Measurements from ENCODE around the gene FARP2. TPM values are rescaled to one million over a fixed set of nuclear protein-coding genes. Genes with fewer than 3 reads are reported as not detected.

The FARP2 gene
- total RNA-seq, 1 experiment from 2014 or later, result 32.6 TPM

DNA sequence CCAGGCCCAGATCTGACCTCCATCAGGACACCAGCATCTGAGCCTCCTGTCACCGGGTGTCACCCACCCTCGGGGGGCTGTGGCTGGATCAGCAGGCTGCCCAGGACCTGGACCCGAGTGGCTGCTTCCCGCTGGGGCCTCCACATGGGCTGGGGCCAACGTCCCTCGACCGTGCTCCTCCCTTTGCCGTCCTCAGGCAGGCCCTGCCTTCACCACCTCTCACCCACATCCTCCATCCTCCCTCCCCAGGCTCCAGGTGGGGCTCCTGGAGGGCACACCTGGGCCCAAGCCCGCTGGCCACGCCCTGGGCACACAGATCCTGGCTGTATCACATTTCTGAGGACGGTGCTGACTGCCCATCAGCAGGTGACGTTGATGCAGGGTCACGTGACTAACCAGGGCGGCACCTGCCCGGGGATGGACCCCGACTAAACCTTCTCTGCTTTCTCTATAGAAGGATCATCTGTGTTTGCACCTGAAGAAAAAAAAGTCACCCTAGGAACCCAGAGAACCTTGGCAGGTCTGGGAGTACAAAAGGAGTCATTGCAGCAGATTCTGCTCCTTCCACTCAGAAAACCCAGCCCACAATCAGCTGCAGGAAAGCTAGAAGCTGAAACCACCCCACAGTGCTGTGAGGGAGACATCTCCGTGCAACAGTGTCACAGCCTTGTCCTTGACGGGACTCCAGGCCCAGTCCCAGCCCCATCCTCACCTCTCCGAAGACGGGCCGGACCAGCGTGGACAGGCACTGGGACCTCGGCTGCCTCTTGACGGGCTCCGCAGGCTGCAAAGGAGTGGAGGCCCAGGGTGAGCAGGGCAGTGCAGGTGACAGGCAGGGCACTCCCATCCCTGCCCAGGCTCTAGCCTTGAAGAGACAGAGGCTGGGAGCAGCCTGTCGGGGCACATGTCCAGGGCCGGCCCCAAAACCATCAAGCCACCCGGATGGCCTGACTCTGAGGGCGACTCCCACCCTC is 141.1 kb downstream of the FARP2 start:
- H3K9me3 Mint-ChIP-seq (ENCODE audit: unreplicated experiment), result no peaks in the 10 kb centered on the region
- H3K27ac Mint-ChIP-seq (ENCODE audit: low read depth, unreplicated experiment), result no peak overlapping the region
- H3K4me1 Mint-ChIP-seq (ENCODE audit: insufficient read depth, unreplicated experiment), result no peaks in the 10 kb centered on the region
- intact Hi-C loops (cut with micrococcal nuclease), result no loop called here
- H3K4me3 Mint-ChIP-seq (ENCODE audit: unreplicated experiment), result no peak overlapping the region
- BruUV-seq (replicated peaks), result no TSS peak
- peaks cover 25% of the 10 kb centered on the region for H3K36me3 Mint-ChIP-seq (ENCODE audit: insufficient read depth, unreplicated experiment)
- CTCF ChIA-PET, result no interaction called here
- POLR2A ChIA-PET, result no interaction called here
- no peak for DNase-seq (ENCODE audit: unreplicated experiment)
- TF ChIP-seq, protein P1, sequence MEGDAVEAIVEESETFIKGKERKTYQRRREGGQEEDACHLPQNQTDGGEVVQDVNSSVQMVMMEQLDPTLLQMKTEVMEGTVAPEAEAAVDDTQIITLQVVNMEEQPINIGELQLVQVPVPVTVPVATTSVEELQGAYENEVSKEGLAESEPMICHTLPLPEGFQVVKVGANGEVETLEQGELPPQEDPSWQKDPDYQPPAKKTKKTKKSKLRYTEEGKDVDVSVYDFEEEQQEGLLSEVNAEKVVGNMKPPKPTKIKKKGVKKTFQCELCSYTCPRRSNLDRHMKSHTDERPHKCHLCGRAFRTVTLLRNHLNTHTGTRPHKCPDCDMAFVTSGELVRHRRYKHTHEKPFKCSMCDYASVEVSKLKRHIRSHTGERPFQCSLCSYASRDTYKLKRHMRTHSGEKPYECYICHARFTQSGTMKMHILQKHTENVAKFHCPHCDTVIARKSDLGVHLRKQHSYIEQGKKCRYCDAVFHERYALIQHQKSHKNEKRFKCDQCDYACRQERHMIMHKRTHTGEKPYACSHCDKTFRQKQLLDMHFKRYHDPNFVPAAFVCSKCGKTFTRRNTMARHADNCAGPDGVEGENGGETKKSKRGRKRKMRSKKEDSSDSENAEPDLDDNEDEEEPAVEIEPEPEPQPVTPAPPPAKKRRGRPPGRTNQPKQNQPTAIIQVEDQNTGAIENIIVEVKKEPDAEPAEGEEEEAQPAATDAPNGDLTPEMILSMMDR (IDR thresholded peaks at IDR 0.05; ENCODE audit: unreplicated experiment), result no peak
- no peaks in the 10 kb centered on the region for H3K27me3 Mint-ChIP-seq (ENCODE audit: insufficient read depth, unreplicated experiment)

DNA sequence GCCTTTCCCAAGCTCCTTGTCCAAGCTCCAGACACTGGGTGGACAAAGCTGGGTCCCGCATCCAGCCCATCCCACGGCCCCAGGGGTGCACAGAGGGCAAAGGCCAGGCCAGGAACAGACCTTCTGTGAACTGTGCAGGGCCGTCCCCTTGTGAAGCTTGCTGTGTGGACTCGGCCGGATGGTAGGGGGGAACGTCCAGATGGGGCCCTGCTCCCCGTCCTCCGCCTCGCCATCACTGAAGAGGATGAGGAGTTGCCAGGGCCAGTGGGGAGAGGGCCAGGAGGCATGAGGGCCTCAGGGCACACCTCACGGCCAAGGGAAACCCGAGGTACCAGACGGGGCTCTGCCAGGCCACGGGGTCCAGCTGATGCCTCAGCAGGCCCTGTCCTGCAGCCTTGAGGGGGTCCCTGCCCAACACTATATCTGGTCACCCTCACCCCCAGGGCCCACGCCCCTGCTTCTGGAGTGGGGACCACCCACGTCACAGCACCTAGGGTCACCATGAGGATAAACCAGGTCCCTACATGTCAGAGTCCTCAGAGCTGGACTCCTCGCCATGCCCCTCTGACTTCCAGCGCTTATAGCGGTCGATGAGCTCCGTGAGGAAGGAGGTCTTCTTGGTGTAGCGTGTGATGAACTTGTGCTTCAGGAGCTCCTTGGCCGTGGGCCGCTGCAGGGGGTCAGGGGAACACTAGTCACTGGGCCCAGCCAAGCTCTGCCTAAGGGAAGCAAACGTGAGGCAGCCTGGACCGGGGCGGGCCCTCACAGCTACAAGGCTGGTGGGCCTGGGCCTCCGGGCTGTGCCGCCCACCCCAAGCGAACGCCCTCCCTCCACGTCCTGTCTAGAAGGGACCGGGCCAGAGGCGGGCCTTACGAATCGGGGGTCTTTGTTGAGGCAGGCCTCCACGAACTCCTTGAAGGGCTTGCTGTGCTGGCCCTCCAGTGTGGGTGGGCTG is 142.3 kb downstream of the FARP2 start:
- Mint-ChIP-seq H3K27me3 (ENCODE audit: insufficient read depth, unreplicated experiment) (no peaks in the 10 kb centered on the region), H3K36me3 (ENCODE audit: insufficient read depth, unreplicated experiment) (peaks cover 25% of the 10 kb centered on the region), H3K4me3 (ENCODE audit: unreplicated experiment) (no peak overlapping the region), H3K27ac (ENCODE audit: low read depth, unreplicated experiment) (no peak overlapping the region), H3K4me1 (ENCODE audit: insufficient read depth, unreplicated experiment) (no peaks in the 10 kb centered on the region), H3K9me3 (ENCODE audit: unreplicated experiment) (no peaks in the 10 kb centered on the region)
- CTCF ChIA-PET, result interaction anchor here (0.5 kb wide), 1 partner anchor 133 kb away, joined by 5 read pairs; no protein-coding TSS in a partner anchor
- BruUV-seq (replicated peaks), result TSS peak; percentile 26
- POLR2A ChIA-PET, result no interaction called here
- no peak for DNase-seq (ENCODE audit: unreplicated experiment)
- TF ChIP-seq, protein P1 (IDR thresholded peaks at IDR 0.05; ENCODE audit: unreplicated experiment), result no peak
- intact Hi-C loops (cut with micrococcal nuclease), result no loop called here

- BruUV-seq (replicated peaks), result no TSS peak
- H3K9me3 Mint-ChIP-seq (ENCODE audit: unreplicated experiment), result no peaks in the 10 kb centered on the region
Measured at GRCh38 chr2:241499146-241499965, 143.3 kb downstream of the FARP2 start.

More at GRCh38 chr2:241499146-241499965, 143.3 kb downstream of the FARP2 start:
- Mint-ChIP-seq H3K27ac (ENCODE audit: low read depth, unreplicated experiment) (no peak overlapping the region), H3K4me3 (ENCODE audit: unreplicated experiment) (no peak overlapping the region), H3K36me3 (ENCODE audit: insufficient read depth, unreplicated experiment) (peaks cover 25% of the 10 kb centered on the region), H3K27me3 (ENCODE audit: insufficient read depth, unreplicated experiment) (no peaks in the 10 kb centered on the region), H3K4me1 (ENCODE audit: insufficient read depth, unreplicated experiment) (no peaks in the 10 kb centered on the region)
- TF ChIP-seq, protein P1 (IDR thresholded peaks at IDR 0.05; ENCODE audit: unreplicated experiment), result no peak
- DNase-seq (ENCODE audit: unreplicated experiment), result no peak
- CTCF ChIA-PET, result interaction anchor here (0.5 kb wide), 1 partner anchor 23 kb away, joined by 3 read pairs; no protein-coding TSS in a partner anchor
- intact Hi-C loops (cut with micrococcal nuclease), result no loop called here
- POLR2A ChIA-PET, result interaction anchor here (0.6 kb wide), 2 partner anchors 12 to 47 kb away, joined by 3 to 7 read pairs; no protein-coding TSS in a partner anchor

All from MCF 10A (cell line).